Vagina (tissue), 2 donors: ENCODE data around the gene CRMP1.

Source experiments
- CTCF ChIP-seq, 3 experiments: fragments of 450-650 bp in 2 of 3; fragments of 200-600 bp in 1 of 3; sonication (generic) in 1 of 3; IDR thresholded peaks; one replicate each; pipeline ENCODE4 v1.5.1; 2017 to 2019; ENCODE audit warnings: antibody characterized with exemption in 3 of 3, mild to moderate bottlenecking in 2 of 3, moderate library complexity in 2 of 3
- POLR2A ChIP-seq, 2 donors: fragments of 450-650 bp; IDR thresholded peaks; one replicate each; pipeline ENCODE4 v1.6.1; 2017; ENCODE audit warnings: antibody characterized with exemption in 2 of 2, mild to moderate bottlenecking in 2 of 2, moderate library complexity in 2 of 2

GRCh38 chr4:5930456-5930855 lies 37.6 kb upstream of the CRMP1 start:
- TF ChIP-seq POLR2A (IDR thresholded peaks at IDR 0.05) (no peak), CTCF (IDR thresholded peaks at IDR 0.05) (no peak)
